ENCODE results near the gene USP10.
"Not testable (repeated sequence)": the region's sequence is repeated elsewhere in the genome, so short reads cannot be mapped to it uniquely, and the experiment has no call there.

USP10 gene

GRCh38 chr16:84680843-84681629 is 18.8 kb upstream of the USP10 start:
- Histone ChIP-seq H3K9me3 (ENCODE audit: control insufficient read depth, low read length) (no peaks in the 10 kb centered on the region), H3K4me3 (ENCODE audit: insufficient read depth, low read depth, low read length, poor library complexity, severe bottlenecking) (no peak overlapping the region), H3K4me1 (ENCODE audit: control insufficient read depth, insufficient read depth, low read length, poor library complexity, severe bottlenecking) (no peaks in the 10 kb centered on the region), H3K27ac (ENCODE audit: insufficient read depth, low read length, poor library complexity, severe bottlenecking) (no peak overlapping the region), H3K36me3 (ENCODE audit: control insufficient read depth, insufficient read depth, low read length) (no peaks in the 10 kb centered on the region), H3K27me3 (replicated peaks; ENCODE audit: control insufficient read depth, insufficient read depth, low read length, poor library complexity, severe bottlenecking) (no peaks in the 10 kb centered on the region)
- DNase-seq = no peak

GRCh38 chr16:84683691-84684591 is 15.9 kb upstream of the USP10 start:
- no peak overlapping the region for H3K4me3 ChIP-seq (ENCODE audit: insufficient read depth, low read depth, low read length, poor library complexity, severe bottlenecking)
- H3K36me3 ChIP-seq (ENCODE audit: control insufficient read depth, insufficient read depth, low read length) = no peaks in the 10 kb centered on the region
- DNase-seq = no peak
- no peaks in the 10 kb centered on the region for H3K4me1 ChIP-seq (ENCODE audit: control insufficient read depth, insufficient read depth, low read length, poor library complexity, severe bottlenecking)
- no peaks in the 10 kb centered on the region for H3K27me3 ChIP-seq (replicated peaks; ENCODE audit: control insufficient read depth, insufficient read depth, low read length, poor library complexity, severe bottlenecking)
- H3K9me3 ChIP-seq (ENCODE audit: control insufficient read depth, low read length) = no peaks in the 10 kb centered on the region
- no peak overlapping the region for H3K27ac ChIP-seq (ENCODE audit: insufficient read depth, low read length, poor library complexity, severe bottlenecking)

GRCh38 chr16:84684592-84684965 is 15.2 kb upstream of the USP10 start:
- Histone ChIP-seq H3K27ac (ENCODE audit: insufficient read depth, low read length, poor library complexity, severe bottlenecking) (no peak overlapping the region), H3K4me3 (ENCODE audit: insufficient read depth, low read depth, low read length, poor library complexity, severe bottlenecking) (no peak overlapping the region), H3K4me1 (ENCODE audit: control insufficient read depth, insufficient read depth, low read length, poor library complexity, severe bottlenecking) (no peaks in the 10 kb centered on the region)

GRCh38 chr16:84685210-84685609 is 14.6 kb upstream of the USP10 start:
- Histone ChIP-seq H3K27ac (ENCODE audit: insufficient read depth, low read length, poor library complexity, severe bottlenecking) (no peak overlapping the region), H3K27me3 (replicated peaks; ENCODE audit: control insufficient read depth, insufficient read depth, low read length, poor library complexity, severe bottlenecking) (no peaks in the 10 kb centered on the region), H3K36me3 (ENCODE audit: control insufficient read depth, insufficient read depth, low read length) (no peaks in the 10 kb centered on the region), H3K4me3 (ENCODE audit: insufficient read depth, low read depth, low read length, poor library complexity, severe bottlenecking) (no peak overlapping the region), H3K9me3 (ENCODE audit: control insufficient read depth, low read length) (no peaks in the 10 kb centered on the region), H3K4me1 (ENCODE audit: control insufficient read depth, insufficient read depth, low read length, poor library complexity, severe bottlenecking) (no peaks in the 10 kb centered on the region)
- DNase-seq = no peak

More at GRCh38 chr16:84684592-84684965, 15.2 kb upstream of the USP10 start:
- H3K36me3 ChIP-seq (ENCODE audit: control insufficient read depth, insufficient read depth, low read length) = no peaks in the 10 kb centered on the region
- H3K27me3 ChIP-seq (replicated peaks; ENCODE audit: control insufficient read depth, insufficient read depth, low read length, poor library complexity, severe bottlenecking) = no peaks in the 10 kb centered on the region
- no peaks in the 10 kb centered on the region for H3K9me3 ChIP-seq (ENCODE audit: control insufficient read depth, low read length)
- DNase-seq = no peak

- no peaks in the 10 kb centered on the region for H3K27me3 ChIP-seq (replicated peaks; ENCODE audit: control insufficient read depth, insufficient read depth, low read length, poor library complexity, severe bottlenecking)
- no peaks in the 10 kb centered on the region for H3K9me3 ChIP-seq (ENCODE audit: control insufficient read depth, low read length)
- DNase-seq = no peak
- H3K4me1 ChIP-seq (ENCODE audit: control insufficient read depth, insufficient read depth, low read length, poor library complexity, severe bottlenecking) = no peaks in the 10 kb centered on the region
- H3K4me3 ChIP-seq (ENCODE audit: insufficient read depth, low read depth, low read length, poor library complexity, severe bottlenecking) = no peak overlapping the region
- no peak overlapping the region for H3K27ac ChIP-seq (ENCODE audit: insufficient read depth, low read length, poor library complexity, severe bottlenecking)
- H3K36me3 ChIP-seq (ENCODE audit: control insufficient read depth, insufficient read depth, low read length) = no peaks in the 10 kb centered on the region
These were observed 13.0 kb upstream of the USP10 start for GRCh38 chr16:84686707-84687298.

- Histone ChIP-seq H3K9me3 (ENCODE audit: control insufficient read depth, low read length) (no peaks in the 10 kb centered on the region), H3K4me3 (ENCODE audit: insufficient read depth, low read depth, low read length, poor library complexity, severe bottlenecking) (no peak overlapping the region), H3K27ac (ENCODE audit: insufficient read depth, low read length, poor library complexity, severe bottlenecking) (no peak overlapping the region), H3K27me3 (replicated peaks; ENCODE audit: control insufficient read depth, insufficient read depth, low read length, poor library complexity, severe bottlenecking) (no peaks in the 10 kb centered on the region), H3K4me1 (ENCODE audit: control insufficient read depth, insufficient read depth, low read length, poor library complexity, severe bottlenecking) (no peaks in the 10 kb centered on the region), H3K36me3 (ENCODE audit: control insufficient read depth, insufficient read depth, low read length) (no peaks in the 10 kb centered on the region)
- no peak for DNase-seq
These were observed 12.1 kb upstream of the USP10 start for GRCh38 chr16:84687715-84688114.

- H3K9me3 ChIP-seq (ENCODE audit: control insufficient read depth, low read length); H3K27me3 ChIP-seq (replicated peaks; ENCODE audit: control insufficient read depth, insufficient read depth, low read length, poor library complexity, severe bottlenecking); H3K27ac ChIP-seq (ENCODE audit: insufficient read depth, low read length, poor library complexity, severe bottlenecking); DNase-seq; H3K4me3 ChIP-seq (ENCODE audit: insufficient read depth, low read depth, low read length, poor library complexity, severe bottlenecking); H3K4me1 ChIP-seq (ENCODE audit: control insufficient read depth, insufficient read depth, low read length, poor library complexity, severe bottlenecking); H3K36me3 ChIP-seq (ENCODE audit: control insufficient read depth, insufficient read depth, low read length): not testable (repeated sequence)
These were observed 11.6 kb upstream of the USP10 start for GRCh38 chr16:84688163-84688562.

GRCh38 chr16:84689111-84689510 is 10.7 kb upstream of the USP10 start:
- DNase-seq = no peak
- no peak overlapping the region for H3K4me3 ChIP-seq (ENCODE audit: insufficient read depth, low read depth, low read length, poor library complexity, severe bottlenecking)
- H3K27me3 ChIP-seq (replicated peaks; ENCODE audit: control insufficient read depth, insufficient read depth, low read length, poor library complexity, severe bottlenecking) = no peaks in the 10 kb centered on the region
- no peaks in the 10 kb centered on the region for H3K9me3 ChIP-seq (ENCODE audit: control insufficient read depth, low read length)
- H3K27ac ChIP-seq (ENCODE audit: insufficient read depth, low read length, poor library complexity, severe bottlenecking) = no peak overlapping the region
- H3K36me3 ChIP-seq (ENCODE audit: control insufficient read depth, insufficient read depth, low read length) = no peaks in the 10 kb centered on the region
- no peaks in the 10 kb centered on the region for H3K4me1 ChIP-seq (ENCODE audit: control insufficient read depth, insufficient read depth, low read length, poor library complexity, severe bottlenecking)

GRCh38 chr16:84690088-84690819 is 9.5 kb upstream of the USP10 start:
- Histone ChIP-seq H3K4me3 (ENCODE audit: insufficient read depth, low read depth, low read length, poor library complexity, severe bottlenecking) (no peak overlapping the region), H3K36me3 (ENCODE audit: control insufficient read depth, insufficient read depth, low read length) (no peaks in the 10 kb centered on the region), H3K4me1 (ENCODE audit: control insufficient read depth, insufficient read depth, low read length, poor library complexity, severe bottlenecking) (no peaks in the 10 kb centered on the region), H3K27ac (ENCODE audit: insufficient read depth, low read length, poor library complexity, severe bottlenecking) (no peak overlapping the region), H3K27me3 (replicated peaks; ENCODE audit: control insufficient read depth, insufficient read depth, low read length, poor library complexity, severe bottlenecking) (no peaks in the 10 kb centered on the region), H3K9me3 (ENCODE audit: control insufficient read depth, low read length) (no peaks in the 10 kb centered on the region)
- DNase-seq = no peak

All from effector memory CD4-positive, alpha-beta T cell (primary cell).